ENCODE data around the gene LIMS2. TPM values are rescaled to one million over a fixed set of nuclear protein-coding genes. Genes with fewer than 3 reads are reported as not detected.
A peak's percentile ranks its signal among the peaks of the same experiment; 100 is the strongest.

The LIMS2 gene
- polyA plus RNA-seq (ENCODE audit: insufficient read length in 3 of 3): 10 to 100 TPM; 16.4 to 16.5 (median 16.4) TPM

- no peak for DNase-seq (ENCODE audit: low read depth in 3 of 3, low spot score in 2 of 3)
Measured at GRCh38 chr2:127675331-127676261, at the start of gene LIMS2. TSS of gene LIMS2 (minus strand) at chr2:127675530. CDS start at chr2:127675024, 506 bp downstream.

- no peak for DNase-seq (ENCODE audit: low read depth in 3 of 3, low spot score in 2 of 3)
Measured at GRCh38 chr2:127722807-127723206, 47.5 kb upstream of the LIMS2 start.

GRCh38 chr2:127721978-127722355, 46.6 kb upstream of the LIMS2 start:
- no peak for DNase-seq (ENCODE audit: low read depth in 3 of 3, low spot score in 2 of 3)

- DNase-seq (ENCODE audit: low read depth in 3 of 3, low spot score in 2 of 3): no peak
Measured at GRCh38 chr2:127721311-127721977, 46.1 kb upstream of the LIMS2 start.

GRCh38 chr2:127719301-127720218, 44.2 kb upstream of the LIMS2 start:
- no peak for DNase-seq (ENCODE audit: low read depth in 3 of 3, low spot score in 2 of 3)

GRCh38 chr2:127718271-127718670, 42.9 kb upstream of the LIMS2 start:
- no peak for DNase-seq (ENCODE audit: low read depth in 3 of 3, low spot score in 2 of 3)

- DNase-seq (ENCODE audit: low read depth in 3 of 3, low spot score in 2 of 3): no peak
Measured at GRCh38 chr2:127715778-127716449, 40.6 kb upstream of the LIMS2 start.

GRCh38 chr2:127713562-127713961, 38.2 kb upstream of the LIMS2 start:
- DNase-seq (ENCODE audit: low read depth in 3 of 3, low spot score in 2 of 3): no peak

GRCh38 chr2:127712999-127713398, 37.7 kb upstream of the LIMS2 start:
- no peak for DNase-seq (ENCODE audit: low read depth in 3 of 3, low spot score in 2 of 3)

- DNase-seq (ENCODE audit: low read depth in 3 of 3, low spot score in 2 of 3): no peak
Measured at GRCh38 chr2:127709336-127709735, 34.0 kb upstream of the LIMS2 start.

GRCh38 chr2:127707890-127708648, 32.7 kb upstream of the LIMS2 start:
- DNase-seq (ENCODE audit: low read depth in 3 of 3, low spot score in 2 of 3): no peak

- DNase-seq (ENCODE audit: low read depth in 3 of 3, low spot score in 2 of 3): no peak
Measured at GRCh38 chr2:127706215-127706990, 31.1 kb upstream of the LIMS2 start.

GRCh38 chr2:127705391-127706065, 30.2 kb upstream of the LIMS2 start:
- no peak for DNase-seq (ENCODE audit: low read depth in 3 of 3, low spot score in 2 of 3)

GRCh38 chr2:127704641-127705390, 29.5 kb upstream of the LIMS2 start:
- no peak for DNase-seq (ENCODE audit: low read depth in 3 of 3, low spot score in 2 of 3)

GRCh38 chr2:127703282-127703681, 28.0 kb upstream of the LIMS2 start:
- DNase-seq (ENCODE audit: low read depth in 3 of 3, low spot score in 2 of 3): no peak

- peak in 1 of 3 donors; percentile 31 for DNase-seq (ENCODE audit: low read depth in 3 of 3, low spot score in 2 of 3)
Measured at GRCh38 chr2:127702395-127703009, 27.2 kb upstream of the LIMS2 start.
